Subcutaneous adipose tissue (tissue), 4 donors: Measurements from ENCODE around the gene FAM162B. TPM values are rescaled to one million over a fixed set of nuclear protein-coding genes. Genes with fewer than 3 reads are reported as not detected.

Experiments used
- total RNA-seq, 4 donors: library from RNA; depleted of rRNA; stranded (reverse); fragments of >200 nt; gene quantifications; one replicate each; pipeline ENCODE4 v1.1.0, GENCODE V29; 2016
- TF ChIP-seq, protein P1 (sequence below): fragments of 450-650 bp; IDR thresholded peaks from one replicate; pipeline ENCODE4 v1.5.1; 2016; ENCODE audit warnings: low read depth, mild to moderate bottlenecking, control low read depth, antibody characterized with exemption, moderate library complexity

Gene FAM162B
- total RNA-seq, 4 donors from 2014 or later: 2.0 to 25.6 (median 12.2) TPM

DNA sequence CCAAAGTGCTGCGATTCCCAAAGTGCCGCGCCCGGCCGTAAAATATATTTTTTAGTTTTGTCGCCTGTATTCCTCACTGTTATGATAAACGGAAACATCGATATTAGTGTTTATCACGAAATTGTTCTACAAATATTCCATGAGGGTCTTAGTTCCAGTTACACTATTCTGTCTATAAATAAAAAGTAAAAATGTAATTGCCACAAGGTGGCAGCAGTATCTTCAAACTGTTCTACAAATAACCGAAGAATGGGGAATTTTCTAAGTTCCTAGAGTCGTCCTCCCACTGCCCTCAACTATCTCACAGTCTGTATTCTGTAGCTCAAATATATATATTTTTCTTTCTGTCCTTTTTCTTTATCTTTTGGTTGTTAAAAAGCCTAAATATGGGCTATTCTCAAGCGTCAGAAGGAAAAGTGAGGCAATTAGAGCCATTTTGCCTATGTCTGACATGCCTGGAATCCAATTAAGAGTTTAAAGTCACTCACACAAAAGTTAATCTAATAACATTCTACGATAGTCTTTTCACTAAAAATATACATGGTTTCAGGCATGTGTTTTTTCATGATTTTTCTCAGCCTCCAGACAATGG, 14.2 kb upstream of the FAM162B start:
- TF ChIP-seq, protein P1, sequence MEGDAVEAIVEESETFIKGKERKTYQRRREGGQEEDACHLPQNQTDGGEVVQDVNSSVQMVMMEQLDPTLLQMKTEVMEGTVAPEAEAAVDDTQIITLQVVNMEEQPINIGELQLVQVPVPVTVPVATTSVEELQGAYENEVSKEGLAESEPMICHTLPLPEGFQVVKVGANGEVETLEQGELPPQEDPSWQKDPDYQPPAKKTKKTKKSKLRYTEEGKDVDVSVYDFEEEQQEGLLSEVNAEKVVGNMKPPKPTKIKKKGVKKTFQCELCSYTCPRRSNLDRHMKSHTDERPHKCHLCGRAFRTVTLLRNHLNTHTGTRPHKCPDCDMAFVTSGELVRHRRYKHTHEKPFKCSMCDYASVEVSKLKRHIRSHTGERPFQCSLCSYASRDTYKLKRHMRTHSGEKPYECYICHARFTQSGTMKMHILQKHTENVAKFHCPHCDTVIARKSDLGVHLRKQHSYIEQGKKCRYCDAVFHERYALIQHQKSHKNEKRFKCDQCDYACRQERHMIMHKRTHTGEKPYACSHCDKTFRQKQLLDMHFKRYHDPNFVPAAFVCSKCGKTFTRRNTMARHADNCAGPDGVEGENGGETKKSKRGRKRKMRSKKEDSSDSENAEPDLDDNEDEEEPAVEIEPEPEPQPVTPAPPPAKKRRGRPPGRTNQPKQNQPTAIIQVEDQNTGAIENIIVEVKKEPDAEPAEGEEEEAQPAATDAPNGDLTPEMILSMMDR: no peak

DNA sequence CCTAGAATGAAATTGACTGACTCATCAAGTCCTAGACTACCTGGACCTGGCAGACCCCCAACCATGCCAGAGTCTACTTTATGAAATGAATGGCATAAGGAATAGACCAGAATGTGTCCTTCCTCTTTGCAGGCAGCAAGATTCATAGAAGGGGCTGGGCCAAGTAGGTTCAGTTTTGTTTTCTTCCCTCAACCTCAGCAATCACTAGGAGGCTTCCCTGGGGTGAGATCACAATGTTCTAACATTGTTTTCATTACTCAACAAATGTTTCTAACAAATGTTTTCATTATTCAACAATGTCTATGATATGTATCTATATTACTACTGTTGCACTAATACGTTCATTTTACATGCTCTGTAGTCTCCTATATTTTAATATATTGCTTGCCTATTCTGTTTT, 8.4 kb upstream of the FAM162B start:
- TF ChIP-seq, protein P1: no peak

DNA sequence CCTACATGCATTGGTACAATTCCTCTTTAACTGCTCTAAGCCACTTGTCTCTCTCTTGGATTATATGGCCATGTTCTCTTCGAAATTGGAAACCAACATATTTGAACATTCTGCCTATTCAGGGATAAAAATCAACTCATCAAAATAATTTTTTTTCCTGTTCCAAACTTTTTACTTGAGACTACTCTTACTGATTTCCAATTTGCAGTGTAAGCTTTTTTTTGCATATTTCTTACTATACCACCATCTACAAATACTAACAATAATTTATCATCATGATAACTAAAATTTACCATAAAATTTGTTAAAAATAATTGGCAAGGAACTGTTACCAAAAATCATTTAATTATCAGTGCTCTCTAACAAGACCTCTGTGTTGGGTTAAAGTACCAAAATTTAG, 6.9 kb upstream of the FAM162B start:
- TF ChIP-seq, protein P1: no peak

DNA sequence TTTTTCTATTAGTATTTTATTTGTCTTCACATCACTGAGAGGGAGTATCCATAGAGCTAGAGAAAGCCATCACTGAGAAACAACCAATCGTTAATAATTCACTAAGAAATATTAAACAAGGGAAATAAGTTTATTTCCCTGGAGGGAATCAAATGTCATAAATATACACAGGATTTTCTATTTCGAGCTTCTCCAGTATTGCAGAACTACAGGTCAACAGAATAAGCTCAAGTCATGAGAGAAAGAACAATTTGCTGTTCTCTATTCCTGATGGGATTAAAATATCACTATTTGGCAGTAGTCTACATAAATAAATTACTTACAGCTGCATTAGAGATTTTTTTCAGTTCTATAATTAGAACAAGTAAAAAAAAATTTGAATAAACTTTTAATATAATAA, 2.2 kb upstream of the FAM162B start:
- TF ChIP-seq, protein P1: no peak

DNA sequence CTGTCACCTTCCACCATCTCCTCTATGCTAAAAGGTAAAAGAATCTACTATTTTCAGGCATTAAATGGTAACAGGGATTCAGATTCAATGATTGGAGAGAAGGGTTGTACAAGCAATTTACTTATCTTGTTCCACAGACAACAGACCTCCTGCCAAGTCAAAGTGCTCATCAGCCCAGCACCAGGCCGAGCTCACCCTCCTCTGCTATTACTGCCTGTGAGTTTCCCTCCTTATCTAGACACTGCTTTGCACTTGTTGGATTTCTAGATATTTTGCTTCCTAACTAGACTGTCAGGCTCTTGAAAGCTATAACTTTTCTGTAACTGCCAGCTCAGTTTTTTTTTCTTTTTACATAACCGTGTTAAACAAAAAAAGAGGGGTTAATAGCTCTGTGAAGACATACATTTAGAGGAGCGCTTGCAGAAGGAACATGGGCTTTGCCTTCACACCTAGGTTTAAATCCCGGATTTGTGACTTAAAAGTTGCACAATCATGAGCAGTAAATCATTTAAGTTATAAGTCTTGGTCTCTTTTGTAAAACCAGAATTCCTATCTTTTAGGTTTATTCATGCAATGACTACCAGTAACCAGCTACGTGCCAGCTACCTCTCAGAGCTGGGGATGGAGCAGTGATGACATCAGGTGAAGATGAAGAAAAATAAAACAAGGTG, 1.1 kb upstream of the FAM162B start:
- TF ChIP-seq, protein P1: no peak

DNA sequence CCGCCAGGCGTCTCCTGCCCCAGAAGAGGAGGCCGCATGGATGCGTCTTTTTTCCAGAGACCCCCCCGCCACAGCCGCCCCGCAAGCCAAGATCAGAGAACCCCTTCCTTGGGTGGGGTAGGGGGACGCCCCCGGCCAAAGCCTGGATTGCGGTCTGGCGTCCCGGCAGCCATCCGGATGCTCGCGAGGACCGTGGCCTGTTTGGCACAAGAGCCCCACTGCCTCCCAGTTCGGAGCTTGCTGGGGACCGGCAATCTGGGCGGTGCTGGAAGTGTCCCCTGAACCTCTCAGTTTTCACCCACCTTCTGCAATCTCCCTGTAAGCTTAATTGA, 924 bp downstream of the FAM162B start:
- TF ChIP-seq, protein P1: no peak

DNA sequence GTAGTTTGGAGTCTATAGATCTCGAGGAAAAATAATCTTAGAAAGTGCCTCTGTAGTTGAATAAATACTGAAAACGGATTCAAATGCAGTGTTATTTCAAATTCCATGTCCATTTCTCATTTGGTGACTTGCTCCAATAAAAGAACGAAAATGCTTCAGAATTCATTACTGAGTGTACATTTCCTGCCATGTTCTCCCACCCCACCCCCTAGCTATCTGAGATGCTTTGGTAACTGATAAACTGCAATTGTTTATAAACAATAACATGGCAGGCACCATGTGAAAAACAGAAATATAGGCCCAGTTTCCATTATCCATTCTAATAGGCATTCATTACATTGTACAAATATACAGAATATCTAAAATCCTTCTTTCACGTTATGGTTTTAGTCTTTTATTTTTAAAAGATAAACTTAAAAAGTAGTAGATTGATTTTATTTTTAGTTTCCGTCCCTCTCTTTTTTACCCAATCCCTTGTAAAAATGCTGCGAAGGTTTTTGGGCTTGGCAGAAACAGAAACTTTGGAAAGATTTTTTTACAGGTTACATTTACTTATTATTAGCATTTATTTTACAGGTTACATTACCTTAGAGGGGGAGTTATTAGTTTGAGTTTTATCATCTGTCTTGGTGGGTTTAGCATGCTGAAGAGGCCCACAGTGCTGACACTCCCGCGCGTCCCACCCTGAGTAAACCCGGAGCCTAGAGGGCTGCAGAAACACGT, 1.5 kb downstream of the FAM162B start:
- TF ChIP-seq, protein P1: no peak
